GM19240 (cell line): ENCODE data around the gene CAPZA1.

Source experiments
- DNase-seq: peaks from one replicate; pipeline ENCODE4 v3.0.0; 2011; ENCODE audit warnings: low spot score; ENCODE audit not compliant: insufficient read length

Gene CAPZA1

GRCh38 chr1:112700290-112701226, 80.9 kb downstream of the CAPZA1 start:
- peak; percentile 51 for DNase-seq

GRCh38 chr1:112701227-112702066, 81.8 kb downstream of the CAPZA1 start:
- DNase-seq = no peak

- DNase-seq = no peak
These were observed 82.4 kb downstream of the CAPZA1 start for GRCh38 chr1:112702067-112702395.

- no peak for DNase-seq
These were observed 83.0 kb downstream of the CAPZA1 start for GRCh38 chr1:112702420-112703261.

GRCh38 chr1:112703706-112704105, 84.1 kb downstream of the CAPZA1 start:
- no peak for DNase-seq

- no peak for DNase-seq
These were observed 84.8 kb downstream of the CAPZA1 start for GRCh38 chr1:112704391-112704933.

GRCh38 chr1:112704934-112705627, 85.4 kb downstream of the CAPZA1 start:
- DNase-seq = peak; percentile 96

GRCh38 chr1:112706505-112707220, 87.0 kb downstream of the CAPZA1 start, which contains the start of gene RHOC:
Gene RHOC (minus strand): TSS chr1:112707127. CDS start chr1:112703799, 3,328 bp downstream.
- DNase-seq = peak; percentile 52

- peak; percentile 67 for DNase-seq
These were observed 87.8 kb downstream of the CAPZA1 start for GRCh38 chr1:112707221-112708001.

- no peak for DNase-seq
These were observed 88.4 kb downstream of the CAPZA1 start for GRCh38 chr1:112708002-112708448.

- DNase-seq = no peak
These were observed 88.9 kb downstream of the CAPZA1 start for GRCh38 chr1:112708489-112708888.

GRCh38 chr1:112710159-112710558, 90.5 kb downstream of the CAPZA1 start:
- DNase-seq = no peak

GRCh38 chr1:112710586-112710985, 91.0 kb downstream of the CAPZA1 start:
- no peak for DNase-seq

- no peak for DNase-seq
These were observed 91.4 kb downstream of the CAPZA1 start for GRCh38 chr1:112711041-112711440.

- DNase-seq = no peak
These were observed 92.0 kb downstream of the CAPZA1 start for GRCh38 chr1:112711670-112712069.

GRCh38 chr1:112712191-112712590, 92.6 kb downstream of the CAPZA1 start:
- DNase-seq = no peak

- no peak for DNase-seq
These were observed 93.1 kb downstream of the CAPZA1 start for GRCh38 chr1:112712701-112713128.

GRCh38 chr1:112713466-112714312, 94.1 kb downstream of the CAPZA1 start:
- peak; percentile 54 for DNase-seq
